IMR-90 (cell line): Measurements from ENCODE around the gene RAB26. TPM values are rescaled to one million over a fixed set of nuclear protein-coding genes. Genes with fewer than 3 reads are reported as not detected.

Experiments
- ATAC-seq: fragments of 200-7000 bp; cut with Tn5 transposase; 2 replicates; pipeline ENCODE4 v1.9.1; 2020; ENCODE audit warnings: low read depth, mild to moderate bottlenecking, moderate library complexity
- BruUV-seq: library from RNA; stranded (reverse); fragments of 400-500 nt; replicated peaks from 2 replicates; lab custom pipeline; 2021; lab: Mats Ljungman, UMichigan
- CTCF ChIA-PET: fragments of 300-600 bp; formaldehyde crosslinking; extraction: SDS; loops from one replicate; lab custom pipeline; 2021; ENCODE audit warnings: antibody characterized with exemption; lab: Yijun Ruan, JAX
- POLR2A ChIA-PET: fragments of 300-600 bp; sonication (Branson Sonifier 250); formaldehyde crosslinking; loops from one replicate; lab custom pipeline; 2022; ENCODE audit warnings: antibody characterized with exemption; ENCODE audit not compliant: unreplicated experiment; lab: Charles Lee
- DNase-seq: peaks from one replicate; pipeline ENCODE4 v3.0.0; 2013
- H2AFZ ChIP-seq: replicated peaks from 2 replicates; pipeline ENCODE3; 2013; ENCODE audit warnings: low read length, mild to moderate bottlenecking; ENCODE audit not compliant: poor library complexity
- H2AK5ac ChIP-seq: 2 replicates; pipeline ENCODE4 v1.6.1; 2013; ENCODE audit warnings: low read depth, low read length, inconsistent platforms
- H2AK9ac ChIP-seq: replicated peaks from 2 replicates; pipeline ENCODE3; 2013; ENCODE audit warnings: mild to moderate bottlenecking, low read depth, low read length, moderate library complexity; ENCODE audit not compliant: poor library complexity
- H2BK120ac ChIP-seq: 2 replicates; pipeline ENCODE4 v1.6.1; 2013; ENCODE audit warnings: low read depth, low read length, inconsistent platforms
- H2BK15ac ChIP-seq: 3 replicates; pipeline ENCODE4 v1.6.1; 2013; ENCODE audit warnings: low read depth, low read length, inconsistent platforms
- H2BK20ac ChIP-seq: 2 replicates; pipeline ENCODE4 v1.6.1; 2013; ENCODE audit warnings: low read depth, mild to moderate bottlenecking, inconsistent platforms, low read length, moderate library complexity
- H2BK5ac ChIP-seq: 2 replicates; pipeline ENCODE4 v1.6.1; 2013; ENCODE audit warnings: mild to moderate bottlenecking, low read depth, low read length, inconsistent platforms; ENCODE audit not compliant: poor library complexity, severe bottlenecking
- H3K14ac ChIP-seq: replicated peaks from 2 replicates; pipeline ENCODE4 v1.6.1; 2013; ENCODE audit warnings: low read depth, low read length, inconsistent platforms
- H3K18ac ChIP-seq: 2 replicates; pipeline ENCODE4 v1.6.1; 2013; ENCODE audit warnings: low read depth, low read length, control low read depth
- H3K23ac ChIP-seq: 2 replicates; pipeline ENCODE4 v1.6.1; 2013; ENCODE audit warnings: low read depth, low read length, inconsistent platforms
- H3K27ac ChIP-seq: 2 replicates; pipeline ENCODE4 v1.5.1; 2013; ENCODE audit warnings: mild to moderate bottlenecking, control low read depth, low read length; ENCODE audit not compliant: insufficient read depth
- H3K27me3 ChIP-seq: 2 replicates; pipeline ENCODE4 v1.6.1; 2013; ENCODE audit warnings: low read length; ENCODE audit not compliant: control insufficient read depth, insufficient read depth
- H3K36me3 ChIP-seq: 2 replicates; pipeline ENCODE4 v1.6.1; 2013; ENCODE audit warnings: low read length, mixed read lengths; ENCODE audit not compliant: control insufficient read depth, insufficient read depth
- H3K4ac ChIP-seq: 2 replicates; pipeline ENCODE4 v1.6.1; 2013; ENCODE audit warnings: low read depth, low read length, inconsistent platforms
- H3K4me1 ChIP-seq: 2 replicates; pipeline ENCODE4 v1.6.1; 2013; ENCODE audit warnings: low read length, mixed read lengths; ENCODE audit not compliant: control insufficient read depth, insufficient read depth
- H3K4me2 ChIP-seq: 2 replicates; pipeline ENCODE4 v1.6.1; 2013; ENCODE audit warnings: low read depth, mild to moderate bottlenecking, control low read depth, low read length, moderate library complexity
- H3K4me3 ChIP-seq: 2 replicates; pipeline ENCODE4 v1.5.1; 2013; ENCODE audit warnings: low read depth, mild to moderate bottlenecking, control low read depth, low read length, moderate library complexity; ENCODE audit not compliant: insufficient read depth
- H3K56ac ChIP-seq: 2 replicates; pipeline ENCODE4 v1.6.1; 2013; ENCODE audit warnings: low read length, inconsistent platforms; ENCODE audit not compliant: insufficient read depth; ENCODE audit errors: extremely low read depth
- H3K79me1 ChIP-seq, 2 experiments: 2 replicates each; pipeline ENCODE4 v1.6.1; 2013; ENCODE audit warnings: low read length in 2 of 2, inconsistent platforms in 1 of 2, low read depth in 1 of 2
- H3K9ac ChIP-seq: 2 replicates; pipeline ENCODE4 v1.6.1; 2013; ENCODE audit warnings: low read depth, low read length, control low read depth
- H3K9me1 ChIP-seq: 2 replicates; pipeline ENCODE4 v1.6.1; 2013; ENCODE audit warnings: low read length, inconsistent platforms; ENCODE audit not compliant: insufficient read depth
- H3K9me3 ChIP-seq: 2 replicates; pipeline ENCODE4 v1.6.1; 2013; ENCODE audit warnings: low read length; ENCODE audit not compliant: control insufficient read depth, insufficient read depth
- H4K20me1 ChIP-seq: 2 replicates; pipeline ENCODE4 v1.6.1; 2013; ENCODE audit warnings: low read length, inconsistent platforms; ENCODE audit not compliant: insufficient read depth
- H4K5ac ChIP-seq: 2 replicates; pipeline ENCODE4 v1.6.1; 2013; ENCODE audit warnings: mild to moderate bottlenecking, low read depth, low read length, control low read depth
- H4K8ac ChIP-seq, 2 experiments: 2 replicates each; pipeline ENCODE4 v1.6.1; 2013; ENCODE audit warnings: low read depth in 2 of 2, low read length in 2 of 2, control low read depth in 1 of 2, inconsistent platforms in 1 of 2
- H4K91ac ChIP-seq: 2 replicates; pipeline ENCODE4 v1.6.1; 2013; ENCODE audit warnings: low read depth, low read length, inconsistent platforms; ENCODE audit not compliant: insufficient read depth
- BHLHE40 ChIP-seq: fragments of 150-350 bp; IDR thresholded peaks from 2 replicates; pipeline ENCODE4 v1.6.1; 2016; ENCODE audit warnings: mild to moderate bottlenecking, low read depth, low read length
- CEBPB ChIP-seq: IDR thresholded peaks from 2 replicates; pipeline ENCODE4 v1.6.1; 2012; ENCODE audit warnings: low read depth, low read length, improper control_type of control experiment
- CHD1 ChIP-seq: IDR thresholded peaks from 2 replicates; pipeline ENCODE4 v1.6.1; 2012; ENCODE audit warnings: low read depth, low read length, improper control_type of control experiment
- MAFK ChIP-seq: IDR thresholded peaks from 2 replicates; pipeline ENCODE4 v1.6.1; 2012; ENCODE audit warnings: low read depth, low read length, improper control_type of control experiment
- MAZ ChIP-seq: IDR thresholded peaks from 2 replicates; pipeline ENCODE4 v1.6.1; 2012; ENCODE audit warnings: low read depth, mild to moderate bottlenecking, low read length, improper control_type of control experiment, moderate library complexity, borderline replicate concordance
- MXI1 ChIP-seq: IDR thresholded peaks from 2 replicates; pipeline ENCODE4 v1.6.1; 2012; ENCODE audit warnings: low read depth, mild to moderate bottlenecking, low read length, moderate library complexity, borderline replicate concordance
- NFE2L2 ChIP-seq: fragments of 150-350 bp; IDR thresholded peaks from 2 replicates; pipeline ENCODE4 v1.6.1; 2016; ENCODE audit warnings: low read depth, mild to moderate bottlenecking, low read length
- RAD21 ChIP-seq: IDR thresholded peaks from 2 replicates; pipeline ENCODE4 v1.6.1; 2012; ENCODE audit warnings: low read length, improper control_type of control experiment
- WGBS, 2 experiments: methylation state at CpG; one replicate each; pipeline versions ENCODE4 v1.1.5 to v1.1.7; 2013; ENCODE audit warnings: missing lambda C conversion rate in 2 of 2; ENCODE audit not compliant: insufficient read length in 1 of 2; ENCODE audit errors: extremely low coverage in 2 of 2; 5-methylcytosine and 5-hydroxymethylcytosine counted together
- dilution Hi-C: fragments of 300-500 bp; cut with HindIII; formaldehyde crosslinking; loops from one replicate; pipeline ENCODE4 v1.14.3; 2018; ENCODE audit warnings: low sequenced_read_pairs; ENCODE audit not compliant: unreplicated experiment
- in situ Hi-C: fragments of 300-500 bp; cut with MboI; formaldehyde crosslinking; loops from 3 replicates; pipeline ENCODE4 v1.14.3; 2019; ENCODE audit warnings: low sequenced_read_pairs, inconsistent platforms, mixed read lengths
- intact Hi-C: fragments of 100-400 bp; cut with micrococcal nuclease; formaldehyde crosslinking; loops from 2 replicates; pipeline ENCODE4 v1.10.0; 2022
- polyA plus RNA-seq, 3 experiments: library from polyadenylated mRNA; depleted of rRNA; stranded (reverse); fragments of >200 nt; gene quantifications; 2 replicates each; pipeline ENCODE4 v1.2.3, GENCODE V29; 2012; ENCODE audit warnings: low replicate concordance in 1 of 3
- total RNA-seq: library from RNA; depleted of rRNA; stranded (reverse); fragments of >200 nt; gene quantifications from 2 replicates; pipeline ENCODE4 v1.2.3, GENCODE V29; 2012
- TF ChIP-seq, protein P1 (sequence below): fragments of 150-350 bp; IDR thresholded peaks from 2 replicates; pipeline ENCODE4 v1.6.1; 2016; ENCODE audit warnings: low read depth, mild to moderate bottlenecking, low read length, moderate library complexity, borderline replicate concordance

RAB26 gene
- total and polyA plus RNA-seq, 2 of the 4 experiments (the other 2 are of a cell fraction): 1.1 to 4.5 TPM

DNA sequence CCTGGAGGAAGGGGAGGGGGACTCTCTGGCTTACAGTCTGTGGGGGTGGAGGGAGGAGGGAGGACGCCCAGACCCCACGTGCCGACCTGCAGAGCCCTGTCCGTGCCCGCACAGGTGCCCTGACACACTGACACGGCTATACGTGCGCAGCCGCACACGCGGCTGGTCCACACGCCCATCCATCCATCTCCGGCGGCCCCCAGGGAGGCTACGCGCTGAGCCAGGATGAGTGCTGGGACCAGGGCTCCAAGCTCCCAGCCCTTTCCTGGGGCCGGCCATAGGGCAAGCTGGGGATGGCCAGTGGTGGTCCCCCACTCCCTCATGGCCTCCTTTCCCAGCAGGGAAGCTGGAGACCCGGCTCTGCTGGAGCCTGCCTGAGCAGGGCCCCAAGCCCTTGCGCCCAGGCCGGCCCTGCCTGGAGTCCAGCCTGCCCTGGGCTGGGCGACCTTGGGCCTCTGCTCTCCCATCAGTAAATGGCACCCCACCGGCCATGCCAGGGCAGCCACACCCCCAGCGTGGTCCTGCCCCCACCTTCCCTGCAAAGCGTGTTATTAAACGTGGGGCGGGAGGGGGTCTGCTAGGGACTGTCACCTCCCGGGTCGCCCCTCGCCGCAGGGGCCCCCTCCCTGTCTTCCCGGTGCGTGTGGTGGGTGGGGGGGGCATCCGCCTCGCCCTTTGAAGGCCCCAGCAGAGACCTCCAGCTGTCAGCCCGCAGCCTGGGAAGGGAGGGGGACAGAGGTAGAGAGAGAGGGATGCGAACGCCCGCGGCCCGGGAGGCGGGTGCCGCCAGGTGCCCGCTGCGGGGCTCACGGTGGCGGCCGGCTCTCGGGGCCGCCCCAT is 47.1 kb downstream of the RAB26 start:
- H3K23ac ChIP-seq: no peak overlapping the region
- no peak overlapping the region for H2AK5ac ChIP-seq
- no peak overlapping the region for H3K14ac ChIP-seq
- ATAC-seq (no peak), DNase-seq (no peak)
- H3K4me2 ChIP-seq: no peak overlapping the region
- no peak overlapping the region for H3K4ac ChIP-seq
- no peaks in the 10 kb centered on the region for H3K79me1 ChIP-seq
- H2BK120ac ChIP-seq: no peak overlapping the region
- in situ Hi-C loops: no loop called here
- H2AFZ ChIP-seq: peak overlapping the region; percentile 41
- H4K8ac ChIP-seq: no peak overlapping the region
- WGBS, 2 experiments: 2% methylated on average over 18 of the region's 49 CpGs; no CpG with 5 or more reads in 1 of the 2 experiments
- H2BK5ac ChIP-seq: no peak overlapping the region
- H2AK9ac ChIP-seq: no peak overlapping the region
- ChIA-PET POLR2A (no interaction called here), CTCF (no interaction called here)
- H4K20me1 ChIP-seq: no peaks in the 10 kb centered on the region; the same call in 1 of the 2 replicates
- BruUV-seq: no TSS peak
- no peak overlapping the region; the same call in 1 of the 2 replicates for H3K4me3 ChIP-seq
- TF ChIP-seq MXI1: no peak
- TF ChIP-seq, protein P1, sequence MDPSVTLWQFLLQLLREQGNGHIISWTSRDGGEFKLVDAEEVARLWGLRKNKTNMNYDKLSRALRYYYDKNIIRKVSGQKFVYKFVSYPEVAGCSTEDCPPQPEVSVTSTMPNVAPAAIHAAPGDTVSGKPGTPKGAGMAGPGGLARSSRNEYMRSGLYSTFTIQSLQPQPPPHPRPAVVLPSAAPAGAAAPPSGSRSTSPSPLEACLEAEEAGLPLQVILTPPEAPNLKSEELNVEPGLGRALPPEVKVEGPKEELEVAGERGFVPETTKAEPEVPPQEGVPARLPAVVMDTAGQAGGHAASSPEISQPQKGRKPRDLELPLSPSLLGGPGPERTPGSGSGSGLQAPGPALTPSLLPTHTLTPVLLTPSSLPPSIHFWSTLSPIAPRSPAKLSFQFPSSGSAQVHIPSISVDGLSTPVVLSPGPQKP: no peak
- no peak for TF ChIP-seq NFE2L2
- no peak for TF ChIP-seq RAD21
- no peak for TF ChIP-seq CEBPB
- TF ChIP-seq MAFK: no peak
- no peak for TF ChIP-seq BHLHE40
- no peak for TF ChIP-seq MAZ
- TF ChIP-seq CHD1: no peak
- intact Hi-C loops: no loop called here
- no peak overlapping the region for H3K9ac ChIP-seq
- H3K27ac ChIP-seq: no peak overlapping the region
- no peak overlapping the region for H4K91ac ChIP-seq
- dilution Hi-C loops: no loop called here
- no peaks in the 10 kb centered on the region for H3K9me3 ChIP-seq
- no peak overlapping the region for H2BK15ac ChIP-seq
- no peaks in the 10 kb centered on the region for H3K36me3 ChIP-seq
- H3K56ac ChIP-seq: no peak overlapping the region
- H3K9me1 ChIP-seq: no peaks in the 10 kb centered on the region
- peaks cover 64% of the 10 kb centered on the region for H3K27me3 ChIP-seq
- no peak overlapping the region for H4K5ac ChIP-seq
- no peak overlapping the region for H2BK20ac ChIP-seq
- no peaks in the 10 kb centered on the region for H3K4me1 ChIP-seq
- H3K18ac ChIP-seq: no peak overlapping the region
